C4-2B (cell line): ENCODE measurements around the gene ADGRV1.

ENCODE experiments used
- ZFX ChIP-seq: fragments of 450-650 bp; IDR thresholded peaks from 2 replicates; pipeline ENCODE4 v1.6.1; 2017
- TF ChIP-seq, protein P1 (sequence below): fragments of 450-650 bp; conservative IDR thresholded peaks from 2 replicates; pipeline ENCODE4 v1.5.1; 2017; ENCODE audit warnings: mild to moderate bottlenecking

- TF ChIP-seq, protein P1, sequence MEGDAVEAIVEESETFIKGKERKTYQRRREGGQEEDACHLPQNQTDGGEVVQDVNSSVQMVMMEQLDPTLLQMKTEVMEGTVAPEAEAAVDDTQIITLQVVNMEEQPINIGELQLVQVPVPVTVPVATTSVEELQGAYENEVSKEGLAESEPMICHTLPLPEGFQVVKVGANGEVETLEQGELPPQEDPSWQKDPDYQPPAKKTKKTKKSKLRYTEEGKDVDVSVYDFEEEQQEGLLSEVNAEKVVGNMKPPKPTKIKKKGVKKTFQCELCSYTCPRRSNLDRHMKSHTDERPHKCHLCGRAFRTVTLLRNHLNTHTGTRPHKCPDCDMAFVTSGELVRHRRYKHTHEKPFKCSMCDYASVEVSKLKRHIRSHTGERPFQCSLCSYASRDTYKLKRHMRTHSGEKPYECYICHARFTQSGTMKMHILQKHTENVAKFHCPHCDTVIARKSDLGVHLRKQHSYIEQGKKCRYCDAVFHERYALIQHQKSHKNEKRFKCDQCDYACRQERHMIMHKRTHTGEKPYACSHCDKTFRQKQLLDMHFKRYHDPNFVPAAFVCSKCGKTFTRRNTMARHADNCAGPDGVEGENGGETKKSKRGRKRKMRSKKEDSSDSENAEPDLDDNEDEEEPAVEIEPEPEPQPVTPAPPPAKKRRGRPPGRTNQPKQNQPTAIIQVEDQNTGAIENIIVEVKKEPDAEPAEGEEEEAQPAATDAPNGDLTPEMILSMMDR = no peak
- no peak for TF ChIP-seq ZFX
These were observed 425.1 kb downstream of the ADGRV1 start for GRCh38 chr5:90983711-90984124.
